DOHH2 (cell line): ENCODE data around the gene PLPPR1.

Experiments used
- EZH2phosphoT487 ChIP-seq: fragments of 200-600 bp; sonication (generic); IDR thresholded peaks from 2 replicates; pipeline ENCODE4 v1.6.1; 2017; ENCODE audit warnings: borderline replicate concordance, mild to moderate bottlenecking, antibody characterized with exemption, low read length, moderate library complexity, mixed read lengths
- TF ChIP-seq, protein P1 (sequence below): fragments of 200-600 bp; sonication (generic); IDR thresholded peaks from one replicate; pipeline ENCODE4 v1.5.1; 2014; ENCODE audit warnings: antibody characterized with exemption, mild to moderate bottlenecking, low read depth, low read length; ENCODE audit not compliant: poor library complexity, severe bottlenecking

DNA sequence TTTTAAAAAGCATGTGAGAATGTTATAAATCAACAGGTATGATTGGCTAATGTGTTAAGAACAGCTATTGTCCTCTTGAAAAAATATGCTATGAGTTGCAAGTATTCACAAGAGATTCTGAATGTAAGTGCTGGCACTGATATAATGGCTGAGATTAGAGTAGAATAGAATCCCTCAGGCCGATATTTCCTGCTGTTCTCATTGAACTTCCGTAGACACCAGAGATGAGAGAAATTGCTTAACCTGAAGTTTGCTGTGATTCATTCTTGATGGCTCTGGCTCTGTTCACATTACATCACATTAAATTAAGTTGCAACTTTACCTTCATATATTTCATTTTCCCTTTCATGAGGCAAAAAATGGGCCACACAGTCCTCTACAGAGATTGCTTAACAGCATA, 241.8 kb downstream of the PLPPR1 start:
- TF ChIP-seq, protein P1, sequence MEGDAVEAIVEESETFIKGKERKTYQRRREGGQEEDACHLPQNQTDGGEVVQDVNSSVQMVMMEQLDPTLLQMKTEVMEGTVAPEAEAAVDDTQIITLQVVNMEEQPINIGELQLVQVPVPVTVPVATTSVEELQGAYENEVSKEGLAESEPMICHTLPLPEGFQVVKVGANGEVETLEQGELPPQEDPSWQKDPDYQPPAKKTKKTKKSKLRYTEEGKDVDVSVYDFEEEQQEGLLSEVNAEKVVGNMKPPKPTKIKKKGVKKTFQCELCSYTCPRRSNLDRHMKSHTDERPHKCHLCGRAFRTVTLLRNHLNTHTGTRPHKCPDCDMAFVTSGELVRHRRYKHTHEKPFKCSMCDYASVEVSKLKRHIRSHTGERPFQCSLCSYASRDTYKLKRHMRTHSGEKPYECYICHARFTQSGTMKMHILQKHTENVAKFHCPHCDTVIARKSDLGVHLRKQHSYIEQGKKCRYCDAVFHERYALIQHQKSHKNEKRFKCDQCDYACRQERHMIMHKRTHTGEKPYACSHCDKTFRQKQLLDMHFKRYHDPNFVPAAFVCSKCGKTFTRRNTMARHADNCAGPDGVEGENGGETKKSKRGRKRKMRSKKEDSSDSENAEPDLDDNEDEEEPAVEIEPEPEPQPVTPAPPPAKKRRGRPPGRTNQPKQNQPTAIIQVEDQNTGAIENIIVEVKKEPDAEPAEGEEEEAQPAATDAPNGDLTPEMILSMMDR = no peak
- no peak for TF ChIP-seq EZH2phosphoT487
